Fibroblast of the aortic adventitia (primary cell): Measurements from ENCODE around the gene SEC14L3. TPM values are rescaled to one million over a fixed set of nuclear protein-coding genes. Genes with fewer than 3 reads are reported as not detected.
"Not testable (repeated sequence)": the region's sequence is repeated elsewhere in the genome, so short reads cannot be mapped to it uniquely, and the experiment has no call there.

Source experiments
- DNase-seq: peaks from one replicate; pipeline ENCODE4 v3.0.0-alpha.2; 2010; ENCODE audit warnings: low read depth
- H3K4me3 ChIP-seq: 2 replicates; pipeline ENCODE4 v1.5.1; 2011; ENCODE audit warnings: low read depth, mild to moderate bottlenecking, control low read depth, low read length, moderate library complexity
- CTCF ChIP-seq: IDR thresholded peaks from 2 replicates; pipeline ENCODE4 v1.5.1; 2011; ENCODE audit warnings: mild to moderate bottlenecking, low read length, control low read depth, inconsistent platforms; ENCODE audit not compliant: insufficient read depth
- total RNA-seq: library from RNA; depleted of rRNA; stranded (reverse); fragments of >200 nt; gene quantifications from 2 replicates; pipeline ENCODE4 v1.2.3, GENCODE V29; 2012; ENCODE audit warnings: low replicate concordance

The SEC14L3 gene
- total RNA-seq, 1 donor = not detected

- no peak overlapping the region for H3K4me3 ChIP-seq
- TF ChIP-seq CTCF = no peak
- no peak for DNase-seq
Measured at GRCh38 chr22:30479981-30480380, 8.2 kb upstream of the SEC14L3 start.

GRCh38 chr22:30474683-30475424 lies 3.0 kb upstream of the SEC14L3 start:
- no peak for DNase-seq
- TF ChIP-seq CTCF = no peak
- no peak overlapping the region for H3K4me3 ChIP-seq

GRCh38 chr22:30474121-30474520 lies 2.3 kb upstream of the SEC14L3 start:
- no peak for DNase-seq
- no peak overlapping the region for H3K4me3 ChIP-seq
- TF ChIP-seq CTCF = no peak

- DNase-seq = no peak
- no peak for TF ChIP-seq CTCF
- no peak overlapping the region for H3K4me3 ChIP-seq
Measured at GRCh38 chr22:30472994-30473720, 1.3 kb upstream of the SEC14L3 start.

- H3K4me3 ChIP-seq = no peak overlapping the region
- DNase-seq = no peak
- no peak for TF ChIP-seq CTCF
Measured at GRCh38 chr22:30470655-30471054, 1.2 kb downstream of the SEC14L3 start.

GRCh38 chr22:30469165-30469564 lies 2.7 kb downstream of the SEC14L3 start:
- no peak for TF ChIP-seq CTCF
- no peak overlapping the region for H3K4me3 ChIP-seq
- no peak for DNase-seq

- not testable (repeated sequence) for H3K4me3 ChIP-seq
Measured at GRCh38 chr22:30460555-30460954, 11.3 kb downstream of the SEC14L3 start.

More at GRCh38 chr22:30460555-30460954, 11.3 kb downstream of the SEC14L3 start:
- not testable (repeated sequence) for DNase-seq
